Measurements from ENCODE around the gene STIM1.

DNA sequence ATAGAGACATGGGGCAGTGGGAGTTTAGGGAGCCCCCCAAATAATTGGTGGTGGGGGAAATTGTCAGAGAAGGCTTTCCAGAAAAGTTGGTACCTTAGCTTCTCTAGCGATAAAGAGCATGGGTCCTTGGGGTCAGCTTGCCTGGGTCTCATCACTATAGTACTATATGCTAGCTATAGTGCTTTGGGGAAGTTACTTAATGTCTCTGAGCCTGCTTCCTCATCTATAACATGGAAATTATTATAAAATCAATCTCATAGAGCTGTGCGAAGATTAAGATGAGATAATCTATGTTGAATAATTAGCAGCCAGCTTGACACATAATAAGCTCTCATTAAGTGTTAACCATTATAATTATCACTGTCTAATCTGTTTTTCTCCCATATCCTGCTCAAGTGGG lies 41.2 kb downstream of the STIM1 start:
- TF ChIP-seq CTCF (IDR thresholded peaks at IDR 0.05; ENCODE audit: insufficient read depth, low read length) (no peak), REST (IDR thresholded peaks at IDR 0.05; ENCODE audit: insufficient replicate concordance, low read depth) (no peak), POLR2AphosphoS5 (IDR thresholded peaks at IDR 0.05; ENCODE audit: low read depth) (no peak), GABPA (IDR thresholded peaks at IDR 0.05; ENCODE audit: low read depth) (no peak), SPI1 (IDR thresholded peaks at IDR 0.05; ENCODE audit: borderline replicate concordance, low read depth) (no peak)

All from HL-60 (cell line).